Ramos (cell line): ENCODE results near the gene ARID1B.

ENCODE experiments used
- in situ Hi-C: fragments of 300-500 bp; cut with MboI; formaldehyde crosslinking; loops from one replicate; pipeline ENCODE4 v1.14.3; 2022; ENCODE audit warnings: low sequenced_read_pairs; ENCODE audit not compliant: unreplicated experiment

The ARID1B gene

DNA sequence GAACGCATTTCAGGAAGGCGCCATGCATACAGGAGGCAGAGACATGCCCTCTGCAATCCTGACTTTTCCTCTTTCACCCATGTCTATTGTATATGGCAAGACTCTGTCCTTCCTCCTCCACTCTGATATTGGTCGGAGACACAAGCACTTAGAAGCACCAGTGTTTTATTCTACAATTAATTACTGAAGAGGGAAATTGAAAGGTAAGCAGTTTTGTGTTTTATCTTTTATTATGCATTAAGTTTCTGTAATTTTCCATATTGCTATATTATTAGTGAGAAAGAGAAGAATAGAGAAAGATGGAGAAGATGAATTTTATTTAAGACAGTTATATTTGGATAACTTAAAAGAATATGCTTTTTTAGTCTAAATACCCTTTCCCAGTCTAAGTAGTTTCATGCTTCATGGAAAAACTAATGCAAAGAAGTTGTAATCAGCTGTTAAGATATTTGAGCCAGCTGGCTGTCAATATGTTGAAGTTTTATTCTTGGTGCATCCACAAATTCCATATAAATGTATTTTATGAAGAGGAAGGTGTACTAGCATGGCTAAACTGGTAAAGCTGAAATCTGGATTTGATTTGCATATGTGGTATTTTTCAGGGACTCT is 13.6 kb downstream of the ARID1B start:
- in situ Hi-C loops: no loop called here

DNA sequence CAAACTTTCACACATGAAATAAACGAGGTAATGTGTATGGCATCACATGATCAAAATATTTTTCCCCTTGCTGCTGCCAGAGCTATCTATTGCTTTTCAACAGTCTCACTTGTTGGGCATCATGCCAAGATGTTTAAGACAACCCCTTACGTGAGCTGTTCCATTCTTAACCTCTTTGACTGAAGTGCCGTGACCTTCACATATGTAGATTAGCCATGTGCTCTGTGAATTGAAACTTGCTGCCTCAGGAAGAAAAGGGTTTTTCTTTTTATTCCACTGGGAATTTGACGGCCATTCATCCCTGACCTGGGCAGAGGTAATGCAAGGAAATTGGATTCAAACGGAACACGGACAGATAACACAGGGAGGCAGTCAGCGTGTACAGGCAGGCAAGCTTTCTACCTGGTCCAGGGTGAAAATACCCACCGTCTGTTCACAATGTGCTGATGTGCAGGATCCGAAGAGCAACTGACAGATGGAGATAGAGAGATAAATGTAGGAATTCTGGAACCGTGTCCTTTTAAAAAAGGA is 14.2 kb downstream of the ARID1B start:
- in situ Hi-C loops: no loop called here

DNA sequence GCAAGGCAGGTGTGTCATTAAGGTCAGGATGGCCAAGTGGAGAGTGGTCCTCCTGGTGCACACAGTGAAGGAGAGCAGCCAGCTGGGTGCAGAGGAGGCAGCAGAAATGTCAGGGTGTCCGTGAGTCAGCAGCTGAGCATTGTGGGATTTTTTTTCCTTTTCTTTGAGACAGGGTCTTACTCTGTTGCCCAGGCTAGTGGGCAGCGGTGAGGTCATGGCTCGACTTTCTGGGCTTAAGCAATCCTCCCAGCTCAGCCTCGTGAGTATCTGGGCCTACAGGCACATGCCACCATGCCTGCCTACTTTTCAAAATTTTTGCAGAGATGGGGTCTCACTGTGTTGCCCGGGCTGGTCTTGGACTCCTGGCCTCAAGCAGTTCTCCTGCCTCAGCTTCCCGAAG is 16.0 kb downstream of the ARID1B start:
- in situ Hi-C loops: no loop called here

DNA sequence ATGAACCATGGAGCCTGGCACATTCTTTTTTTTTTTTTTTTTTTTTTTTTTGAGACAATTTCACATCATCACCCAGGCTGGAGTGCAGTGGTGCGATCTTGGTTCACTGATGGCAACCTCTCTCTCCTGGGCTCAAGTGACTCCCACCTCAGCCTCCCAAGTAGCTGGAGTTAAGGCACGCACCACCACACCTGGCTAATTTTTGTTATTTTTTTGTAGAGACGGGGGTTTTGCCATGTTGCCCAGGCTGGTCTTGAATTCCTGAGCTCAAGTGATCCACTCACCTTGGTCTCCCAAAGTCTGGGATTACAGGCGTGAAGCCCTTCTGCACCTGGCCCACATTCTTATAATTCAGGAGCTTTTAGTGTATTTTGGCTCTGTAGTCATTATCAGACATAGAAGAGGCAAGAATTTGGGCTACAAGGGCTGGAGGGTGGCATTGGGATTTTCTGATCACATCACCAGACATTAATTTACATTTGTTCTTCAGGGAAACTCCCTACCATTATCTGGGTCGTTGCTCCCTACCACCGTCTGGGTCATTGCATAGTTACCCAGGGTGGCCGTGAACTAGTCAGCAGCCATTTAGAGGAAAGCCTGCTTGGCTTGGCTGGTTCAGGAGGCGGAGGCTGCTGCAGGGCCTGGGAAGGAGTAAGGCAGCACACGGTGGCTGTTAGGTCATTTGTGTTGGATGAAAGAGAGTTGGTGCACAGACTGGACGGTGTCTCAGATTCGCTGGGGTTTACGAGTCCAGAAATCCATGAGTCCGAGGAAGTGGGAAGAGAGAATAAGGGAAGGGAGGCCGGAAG is 17.6 kb downstream of the ARID1B start:
- in situ Hi-C loops: no loop called here

DNA sequence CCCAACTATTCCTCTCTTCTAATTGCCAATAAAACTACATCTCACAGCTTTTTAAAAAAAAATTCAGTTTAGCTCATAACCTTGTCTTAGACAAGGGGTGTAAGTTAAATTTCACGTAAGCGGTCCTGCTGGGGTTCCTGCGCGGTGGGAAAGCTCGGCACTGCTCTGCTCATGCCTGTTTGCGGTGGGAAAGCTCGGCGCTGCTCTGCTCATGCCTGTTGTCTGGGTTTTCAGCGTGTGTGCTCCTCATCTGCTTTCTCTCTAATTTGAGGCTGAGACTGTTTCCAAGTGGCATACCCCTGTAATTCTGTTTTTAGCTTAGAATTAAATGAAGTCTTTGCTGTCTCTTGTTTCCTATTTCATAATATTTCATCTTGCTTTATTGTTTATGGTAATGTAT is 18.6 kb downstream of the ARID1B start:
- in situ Hi-C loops: no loop called here

DNA sequence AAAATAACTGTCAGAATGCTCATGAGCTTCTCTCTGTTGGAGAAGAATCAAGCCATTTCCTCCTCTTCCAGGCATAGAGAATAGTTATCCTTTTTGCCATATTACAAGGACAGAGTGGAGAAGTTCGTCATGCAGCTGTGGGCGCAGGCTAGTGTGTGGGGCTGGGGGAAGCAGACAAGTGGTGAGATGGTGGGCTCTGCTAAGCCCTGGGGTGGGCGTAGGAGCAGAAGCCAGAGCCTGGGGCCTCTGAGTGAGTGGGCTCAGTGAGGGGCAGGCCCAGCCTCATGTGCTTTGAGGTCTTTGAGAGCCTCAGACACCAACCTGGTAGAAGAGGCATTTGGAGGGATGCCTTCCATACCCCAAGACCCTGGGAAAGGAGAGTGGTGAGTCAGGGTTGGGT is 19.4 kb downstream of the ARID1B start:
- in situ Hi-C loops: no loop called here

DNA sequence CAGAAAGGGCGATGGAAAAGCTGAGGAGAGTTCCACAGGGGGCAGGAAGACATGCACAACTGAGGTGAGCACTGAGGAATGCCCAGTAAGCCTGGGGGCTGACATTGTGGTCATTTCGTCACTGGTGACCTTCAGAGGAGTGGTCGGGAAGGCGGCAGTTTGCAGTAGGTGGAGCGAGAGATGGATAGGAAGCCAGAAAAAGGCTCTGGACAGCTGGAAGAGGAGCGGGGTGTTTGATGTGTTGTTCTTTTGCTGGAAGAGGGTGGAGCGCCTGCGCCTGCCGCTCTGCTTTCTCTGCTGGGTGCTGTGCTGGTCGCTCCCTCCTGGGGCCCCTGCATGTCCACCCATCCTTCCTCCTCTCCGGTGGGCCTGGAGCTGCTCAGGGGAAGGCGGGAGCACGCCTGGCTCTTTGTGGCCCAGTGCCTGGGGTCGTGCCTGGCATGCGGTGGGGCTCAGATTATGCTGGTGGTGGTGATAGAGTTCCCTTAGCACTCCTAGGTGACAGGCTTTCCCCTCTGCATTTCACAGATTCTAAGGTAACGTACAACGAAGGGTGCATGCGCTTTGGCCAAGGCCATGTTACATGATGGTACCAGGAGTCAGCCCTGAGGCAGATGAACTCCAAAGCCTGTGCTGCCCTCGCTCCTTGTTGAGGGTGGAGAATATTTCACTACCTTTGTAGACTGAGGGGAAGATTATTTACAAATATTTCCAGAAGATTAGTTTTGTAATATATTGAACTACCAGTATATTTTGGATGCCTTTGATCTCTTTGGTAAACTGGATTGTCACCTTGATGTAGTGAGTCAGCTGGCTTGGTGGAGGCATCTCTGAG is 20.9 kb downstream of the ARID1B start:
- in situ Hi-C loops: no loop called here

DNA sequence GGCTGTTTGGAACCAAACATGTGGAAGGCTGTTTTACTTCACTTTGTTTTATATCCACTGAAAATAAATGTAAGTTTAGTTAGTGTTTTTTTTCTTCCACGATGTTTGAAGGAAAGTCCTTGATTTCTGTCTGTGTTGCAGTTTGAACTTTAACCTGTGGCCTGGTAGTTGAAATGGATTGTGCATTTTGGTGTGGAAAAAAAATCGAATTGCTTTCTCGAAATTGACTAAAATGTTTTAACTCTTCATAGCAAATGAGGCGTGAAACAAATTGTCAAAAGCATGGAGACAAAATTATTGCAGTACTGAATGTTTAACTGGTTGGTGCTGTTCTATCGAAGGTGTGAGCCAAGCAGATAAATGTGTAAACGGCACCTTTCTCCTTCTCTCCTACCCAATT is 24.5 kb downstream of the ARID1B start:
- in situ Hi-C loops: no loop called here

DNA sequence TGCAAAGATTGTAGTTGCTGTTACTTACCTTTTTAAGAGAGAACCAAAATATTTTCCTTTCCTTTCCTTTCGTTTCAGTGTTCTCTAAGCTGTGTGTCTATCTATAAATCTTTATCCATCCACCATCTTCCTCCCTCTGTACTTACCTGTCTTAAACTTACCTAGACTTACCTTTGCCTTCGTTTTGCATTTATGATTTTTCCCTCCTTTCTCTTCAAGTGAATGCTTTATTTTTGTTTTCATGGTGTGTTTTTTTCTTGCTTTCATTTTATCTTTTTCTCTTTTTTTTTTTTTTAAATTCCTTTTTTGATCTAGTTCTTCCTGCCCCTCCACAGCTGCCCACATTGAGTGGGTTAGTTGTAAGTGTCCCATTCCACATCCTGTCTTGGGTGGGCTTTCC is 26.2 kb downstream of the ARID1B start:
- in situ Hi-C loops: no loop called here

DNA sequence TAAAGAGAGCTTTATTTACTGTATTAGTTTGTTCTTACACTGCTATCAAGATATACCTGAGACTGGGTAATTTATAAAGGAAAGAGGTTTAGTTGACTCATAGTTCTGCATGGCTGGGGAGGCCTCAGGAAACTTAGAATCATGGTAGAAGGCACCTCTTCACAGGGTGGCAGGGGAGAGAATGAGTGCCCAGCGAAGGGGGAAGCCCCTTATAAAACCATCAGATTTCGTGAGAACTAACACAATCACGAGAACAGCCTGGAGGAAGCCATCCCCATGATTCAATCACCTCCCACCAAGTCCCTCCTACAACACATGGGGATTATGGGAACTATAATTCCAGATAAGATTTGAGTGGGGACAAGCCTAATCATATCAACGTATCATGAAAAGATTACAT is 27.2 kb downstream of the ARID1B start:
- in situ Hi-C loops: no loop called here

DNA sequence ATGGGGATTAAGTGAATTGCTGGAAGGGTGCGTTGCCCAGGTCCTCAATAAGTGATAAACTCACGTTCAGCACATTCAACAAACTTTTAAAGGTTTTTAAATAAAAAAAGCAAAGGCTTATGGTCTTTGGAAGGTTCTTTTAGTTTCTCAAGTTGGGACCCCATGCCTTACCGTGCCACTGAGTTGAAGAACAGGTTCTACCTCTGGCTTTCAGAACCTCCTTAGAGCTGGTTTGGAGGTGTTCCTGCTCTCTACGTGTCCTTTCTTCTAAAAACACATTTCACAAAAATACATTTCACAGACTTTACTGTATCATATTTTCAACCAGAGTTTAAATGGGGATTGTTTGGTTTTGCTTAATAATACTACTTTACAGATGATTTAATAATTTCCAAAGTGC is 29.0 kb downstream of the ARID1B start:
- in situ Hi-C loops: no loop called here

DNA sequence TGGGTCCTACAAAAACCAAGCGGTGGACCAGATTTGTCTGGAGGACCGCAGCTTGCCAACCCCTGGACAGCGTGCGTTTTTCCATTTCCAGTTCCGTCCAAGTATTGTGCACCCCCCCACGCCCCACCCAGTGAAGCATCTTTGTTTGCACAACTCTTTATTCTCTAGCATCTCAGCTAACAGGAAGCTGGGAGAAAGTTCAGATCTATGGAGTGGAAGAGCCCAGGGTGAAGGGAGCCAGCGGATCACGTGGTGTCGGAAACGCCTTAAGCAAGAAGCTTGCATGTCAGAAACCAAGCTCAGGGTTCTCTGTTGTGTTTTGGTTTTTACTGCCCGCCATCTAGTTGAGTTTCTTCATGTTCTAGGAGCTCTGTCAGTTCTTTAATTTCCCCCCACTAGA is 29.9 kb downstream of the ARID1B start:
- in situ Hi-C loops: no loop called here

DNA sequence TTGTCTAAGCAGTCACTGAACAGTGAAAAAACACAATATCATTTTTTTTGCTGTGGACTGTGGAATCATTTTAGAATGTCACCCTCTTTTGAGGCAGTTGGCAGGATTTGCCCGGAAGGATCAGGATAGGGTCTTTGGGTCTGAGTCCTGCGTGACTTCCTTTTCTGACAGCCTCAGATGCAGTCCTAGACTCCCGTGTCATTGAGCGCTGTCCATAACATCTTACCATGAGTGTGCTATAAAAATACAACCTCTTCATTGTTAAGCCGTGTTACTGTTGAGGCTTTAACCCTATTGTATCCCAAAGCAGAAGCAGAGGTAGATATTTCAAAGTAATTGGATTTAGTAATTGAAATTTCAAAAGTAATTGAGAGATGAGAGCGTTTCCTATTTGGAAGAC is 30.6 kb downstream of the ARID1B start:
- in situ Hi-C loops: no loop called here

DNA sequence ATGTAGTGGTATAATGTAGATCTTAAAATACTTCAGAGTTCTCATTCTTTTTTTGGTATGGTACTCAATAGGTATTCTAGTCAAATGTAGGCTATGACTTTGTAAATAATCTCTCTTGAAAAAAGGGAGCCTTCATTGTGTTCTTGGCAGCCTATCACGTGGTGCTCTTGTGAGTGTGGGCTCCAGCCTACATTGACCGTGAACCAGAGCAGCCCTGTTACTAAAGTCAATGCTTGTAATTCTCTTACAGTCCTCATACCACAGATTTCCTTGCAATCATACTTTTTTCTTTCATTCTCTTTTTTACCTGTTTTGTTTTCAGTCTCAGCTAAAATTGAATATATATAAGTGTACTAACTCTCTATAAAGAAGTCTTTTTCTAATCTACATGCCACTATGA is 31.1 kb downstream of the ARID1B start:
- in situ Hi-C loops: no loop called here

DNA sequence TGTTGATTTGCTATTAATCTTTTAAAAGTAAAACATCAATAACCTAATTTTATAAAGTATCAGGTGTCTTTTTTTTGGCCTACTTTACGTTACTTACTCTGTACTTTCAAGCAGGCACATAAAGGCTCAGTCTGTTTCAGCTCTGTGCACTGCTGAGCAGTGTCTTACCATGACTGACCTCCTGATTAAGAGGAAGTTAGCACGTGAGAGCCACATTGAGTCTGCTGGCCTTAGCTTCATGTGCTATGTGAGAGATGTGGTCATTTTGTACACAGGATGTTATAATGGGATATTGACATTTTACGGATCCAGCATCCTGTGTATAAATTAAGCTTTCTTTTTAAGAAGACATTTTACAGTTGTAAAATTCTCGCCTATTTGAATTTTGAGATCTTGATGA is 31.9 kb downstream of the ARID1B start:
- in situ Hi-C loops: no loop called here

DNA sequence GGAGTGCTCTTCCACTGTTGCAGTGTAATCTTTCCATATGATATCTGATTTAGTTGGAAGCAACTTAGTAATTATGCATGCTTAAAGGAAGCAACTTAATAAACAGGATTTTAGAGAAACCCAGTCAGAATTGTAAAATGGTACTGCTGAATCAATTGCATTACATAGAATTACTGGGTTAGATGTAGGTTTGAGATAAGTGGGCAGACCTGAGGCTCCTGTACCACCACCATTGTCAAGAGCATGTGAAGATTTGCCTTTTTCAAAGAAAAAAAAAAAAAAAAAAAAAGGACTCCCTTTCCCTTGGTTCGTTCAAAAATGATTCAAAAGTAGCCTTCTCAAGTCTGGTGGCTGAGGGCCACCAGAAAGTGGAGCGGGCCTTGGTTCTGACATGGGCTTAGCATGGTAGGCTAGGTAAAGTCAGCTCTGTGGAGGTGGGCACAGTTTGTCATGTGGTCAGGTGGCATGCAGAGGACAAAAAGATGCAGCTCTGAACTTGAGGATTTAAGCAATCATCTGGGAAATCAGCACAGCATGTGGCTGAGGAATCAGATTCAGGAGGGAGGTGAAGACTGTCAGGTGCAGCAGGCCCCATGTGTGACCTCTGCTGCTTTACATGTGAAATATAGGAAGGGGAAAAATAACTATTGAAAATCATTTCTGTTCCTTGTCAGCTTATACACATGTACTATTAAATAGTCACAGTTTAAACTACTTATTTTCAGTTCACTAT is 32.4 kb downstream of the ARID1B start:
- in situ Hi-C loops: no loop called here

DNA sequence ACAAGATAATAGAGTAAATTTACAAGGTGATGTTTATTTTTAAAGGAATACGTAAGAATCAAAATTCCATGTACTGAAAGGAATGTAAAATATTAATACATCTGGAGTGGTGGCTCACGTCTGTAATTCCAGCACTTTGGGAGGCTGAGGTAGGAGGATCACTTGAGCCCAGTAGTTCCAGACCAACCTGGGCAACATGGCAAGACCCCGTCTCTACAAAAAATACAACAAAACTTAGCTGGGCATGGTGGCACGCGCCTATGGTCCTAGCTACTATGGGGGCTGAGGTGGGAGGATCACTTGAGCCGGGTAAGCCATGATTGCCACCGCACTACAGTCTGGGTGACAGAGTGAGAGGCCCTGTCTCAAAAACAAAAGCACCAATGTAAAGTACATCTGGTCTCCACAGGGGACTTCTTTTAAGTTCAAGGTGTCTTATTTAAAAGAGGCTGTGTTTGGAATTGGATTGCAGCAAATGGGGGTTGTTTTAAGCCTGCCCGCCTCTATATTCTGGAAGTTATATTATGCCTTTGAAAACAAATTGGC is 36.9 kb downstream of the ARID1B start:
- in situ Hi-C loops: no loop called here

DNA sequence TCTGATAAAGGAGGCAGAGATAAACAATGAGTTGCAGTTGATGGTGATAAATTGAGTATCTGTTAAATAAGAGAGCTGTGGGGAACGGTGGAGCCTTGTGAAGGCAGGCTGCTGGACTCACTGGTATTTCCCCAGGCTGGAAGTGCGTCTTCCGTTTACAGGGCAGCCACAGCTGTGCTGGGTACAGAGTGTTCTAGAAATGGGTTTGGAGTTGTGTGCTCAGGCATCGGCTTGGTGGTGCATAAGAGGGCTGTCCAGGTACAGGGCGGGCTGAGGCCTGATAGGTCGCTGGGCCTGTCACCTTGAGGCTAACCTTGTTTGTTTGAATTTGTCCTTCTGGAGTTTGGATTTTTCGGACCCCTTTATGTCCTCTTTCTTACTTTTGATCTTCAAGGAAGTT is 39.3 kb downstream of the ARID1B start:
- in situ Hi-C loops: no loop called here

DNA sequence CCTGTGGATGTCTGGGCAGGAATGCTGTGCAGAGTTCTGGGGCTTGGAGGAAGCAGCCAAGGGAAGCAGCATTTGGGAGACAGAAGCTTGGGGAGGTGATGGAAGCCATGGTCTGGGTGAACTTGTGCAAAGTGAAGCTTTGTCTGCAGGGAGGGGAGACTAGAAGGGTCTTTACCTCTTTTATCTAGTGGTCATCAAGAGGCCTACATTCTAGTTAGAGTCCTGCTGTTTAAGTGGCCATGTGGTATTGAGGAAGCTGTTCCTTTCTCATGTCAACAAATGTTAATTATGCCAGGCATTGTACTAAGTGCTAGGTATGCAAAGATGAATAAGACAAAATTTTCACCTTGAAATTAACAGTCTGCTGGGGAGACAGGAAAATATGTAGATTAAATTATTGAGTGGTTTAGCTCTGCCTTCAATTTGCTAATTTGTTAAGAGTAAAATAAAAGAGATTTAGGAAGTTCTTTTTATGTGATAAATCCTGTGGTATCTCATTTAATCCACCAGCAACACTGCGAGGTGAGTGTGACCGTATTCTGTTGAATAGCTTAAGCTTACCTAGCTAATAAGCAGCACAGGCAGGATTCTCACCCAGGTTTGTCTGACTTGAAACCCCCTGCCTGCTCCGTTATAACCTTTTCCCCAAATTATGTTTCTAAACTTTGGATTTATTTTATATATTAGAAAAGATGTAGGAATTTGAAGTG is 43.1 kb downstream of the ARID1B start:
- in situ Hi-C loops: no loop called here
